Measurements from ENCODE around the gene SLC27A3.

- TF ChIP-seq CTCF (IDR thresholded peaks at IDR 0.05) (no peak), POLR2A (IDR thresholded peaks at IDR 0.05) (no peak), POLR2AphosphoS5 (IDR thresholded peaks at IDR 0.05) (no peak)
These were observed 16.5 kb downstream of the SLC27A3 start for GRCh38 chr1:153791648-153792253.

Data from suprapubic skin (tissue), 4 donors.